Thoracic aorta endothelial cell (primary cell): ENCODE measurements around the gene KBTBD13. TPM values are rescaled to one million over a fixed set of nuclear protein-coding genes. Genes with fewer than 3 reads are reported as not detected.

Source experiments
- small RNA-seq: library from RNA; depleted of rRNA; stranded (forward); fragments of <200 nt; gene quantifications from one replicate; pipeline ENCODE3, GENCODE V24; 2012
- total RNA-seq: library from RNA; depleted of rRNA; stranded (reverse); fragments of >200 nt; gene quantifications from 2 replicates; pipeline ENCODE4 v1.2.3, GENCODE V29; 2012

Gene KBTBD13
- total RNA-seq: not detected in 2 replicates

DNA sequence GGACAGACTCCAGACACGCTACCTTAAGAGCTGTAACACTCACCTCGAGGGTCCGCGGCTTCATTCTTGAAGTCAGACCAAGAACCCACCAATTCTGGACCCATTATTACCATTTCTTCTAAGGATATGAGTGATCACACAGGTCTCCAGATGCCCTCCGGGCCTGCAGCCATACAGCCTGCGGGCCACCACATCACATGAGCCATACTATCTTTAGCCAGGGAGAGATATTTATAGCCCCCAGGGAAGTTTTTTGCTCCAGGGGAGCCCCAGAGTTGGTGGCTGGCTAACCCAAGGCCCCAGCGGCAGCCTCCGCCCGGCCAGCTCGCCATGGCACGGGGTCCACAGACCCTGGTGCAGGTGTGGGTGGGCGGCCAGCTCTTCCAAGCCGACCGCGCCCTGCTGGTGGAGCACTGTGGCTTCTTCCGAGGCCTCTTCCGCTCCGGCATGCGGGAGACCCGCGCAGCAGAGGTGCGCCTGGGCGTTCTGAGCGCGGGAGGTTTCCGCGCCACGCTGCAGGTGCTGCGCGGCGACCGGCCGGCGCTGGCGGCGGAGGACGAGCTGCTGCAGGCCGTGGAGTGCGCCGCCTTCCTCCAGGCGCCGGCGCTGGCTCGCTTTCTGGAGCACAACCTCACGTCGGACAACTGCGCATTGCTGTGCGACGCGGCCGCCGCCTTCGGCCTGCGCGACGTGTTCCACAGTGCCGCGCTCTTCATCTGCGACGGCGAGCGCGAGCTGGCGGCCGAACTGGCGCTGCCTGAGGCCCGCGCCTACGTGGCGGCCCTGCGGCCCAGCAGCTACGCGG lies at the start of gene KBTBD13:
TSS of gene KBTBD13 (plus strand) at position 261 of the 805 bp plus-strand sequence. CDS start at position 331, 70 bp downstream.

GRCh38 chr15:65028921-65029735 lies 47.4 kb upstream of the KBTBD13 start, which contains the start of gene MTFMT:
MTFMT (minus strand) TSS chr15:65029639; CDS start chr15:65029613, 26 bp downstream.

DNA sequence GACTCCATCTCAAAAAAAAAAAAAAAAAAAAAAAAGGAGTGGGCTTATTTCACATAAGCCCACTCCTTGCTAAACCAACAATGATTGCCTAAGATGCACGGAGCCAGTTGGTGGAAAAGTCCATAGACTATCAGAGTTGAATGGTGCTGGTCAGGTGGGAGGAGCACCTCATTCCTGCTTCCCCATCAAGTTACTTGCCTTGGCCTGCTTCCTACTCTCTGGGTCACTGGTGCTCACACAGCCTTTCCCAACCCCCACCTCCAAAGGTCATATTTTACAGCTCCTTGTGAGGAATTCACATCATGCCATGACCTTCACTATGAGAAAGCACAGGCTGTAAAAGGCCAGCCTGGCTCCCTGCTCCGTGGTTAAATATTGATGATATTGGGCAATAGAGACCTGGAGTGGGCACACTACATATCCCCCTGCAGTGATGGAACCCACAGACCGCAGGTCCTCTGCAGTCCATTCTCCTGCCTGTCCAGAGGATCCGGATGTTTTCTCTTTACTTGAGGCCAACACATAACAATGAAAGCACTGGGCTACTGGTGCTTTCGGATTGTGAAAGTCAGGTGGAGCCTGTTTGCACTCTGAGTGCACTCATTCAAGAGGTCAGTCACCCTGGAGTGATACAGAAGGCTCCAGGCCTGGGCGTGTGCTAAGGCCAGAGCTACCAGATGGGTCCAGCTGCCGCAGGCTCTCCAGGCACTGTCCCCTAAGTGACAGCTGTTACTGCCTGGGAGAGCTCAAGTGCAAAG lies 31.6 kb upstream of the KBTBD13 start, which contains the start of gene SLC51B:
TSS of gene SLC51B (plus strand) at position 664 of the 758 bp plus-strand sequence. CDS start 4,618 bp downstream, outside the sequence.

GRCh38 chr15:65067645-65068402 lies 8.7 kb upstream of the KBTBD13 start, which contains the start of gene RASL12:
RASL12 (minus strand) TSS chr15:65067991; CDS start chr15:65067835, 156 bp downstream.

DNA sequence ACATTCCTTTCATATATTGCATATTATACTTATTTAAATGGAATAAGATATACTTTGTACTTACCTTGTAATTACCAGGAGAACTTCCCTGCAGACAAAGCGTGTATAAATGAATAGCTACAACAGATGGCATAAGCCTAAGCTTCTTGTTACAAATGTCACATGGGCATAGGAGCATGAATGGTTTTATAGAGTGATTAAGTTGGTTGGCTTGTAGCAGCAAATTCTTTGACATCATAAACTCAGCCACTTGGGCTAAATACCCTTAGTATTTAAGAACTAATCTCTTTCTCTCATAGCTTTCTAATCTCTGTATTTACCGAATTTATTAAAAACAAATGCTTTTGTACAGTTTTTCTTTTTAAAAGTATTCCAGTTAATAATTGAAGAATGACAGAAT lies 38.5 kb downstream of the KBTBD13 start, which contains the start of gene UBAP1L:
TSS of gene UBAP1L (minus strand) at position 115 of the 400 bp plus-strand sequence. CDS start 8,985 bp downstream, outside the sequence.

Small RNA genes within 50 kb of the gene (small RNA-seq; reads per million reads assigned to genes)
- not detected for gene AC013553.1

Other genes starting within 250 kb of the KBTBD13 start
- 17.3 and 24.8 TPM in 2 replicates for gene PLEKHO2, start 234.8 kb upstream of the KBTBD13 start, total RNA-seq
- gene ANKDD1A, start 164.8 kb upstream of the KBTBD13 start, total RNA-seq: 1.5 and 2.0 TPM in 2 replicates
- gene SPG21, start 86.8 kb upstream of the KBTBD13 start, total RNA-seq: 81.4 and 85.4 TPM in 2 replicates
- gene MTFMT, start 47.1 kb upstream of the KBTBD13 start, total RNA-seq: 23.9 and 30.0 TPM in 2 replicates
- not detected in 2 replicates for gene SLC51B, start 31.4 kb upstream of the KBTBD13 start, total RNA-seq
- not detected in 2 replicates for gene RASL12, start 8.8 kb upstream of the KBTBD13 start, total RNA-seq
- 1.9 and 2.2 TPM in 2 replicates for gene UBAP1L, start 38.5 kb downstream of the KBTBD13 start, total RNA-seq
- 21.8 and 27.4 TPM in 2 replicates for gene PDCD7, start 57.1 kb downstream of the KBTBD13 start, total RNA-seq
- 60.6 and 63.5 TPM in 2 replicates for gene CLPX, start 108.6 kb downstream of the KBTBD13 start, total RNA-seq
- not detected in 2 replicates for gene CILP, start 134.7 kb downstream of the KBTBD13 start, total RNA-seq
- gene PARP16, start 210.1 kb downstream of the KBTBD13 start, total RNA-seq: 3.1 and 4.2 TPM in 2 replicates
- gene RNU5A-1, start 219.3 kb downstream of the KBTBD13 start, total RNA-seq: not detected in 2 replicates
- not detected in 2 replicates for gene RNU5B-1, start 227.9 kb downstream of the KBTBD13 start, total RNA-seq